ENCODE measurements around the gene NPAS2.

The NPAS2 gene

GRCh38 chr2:100856732-100857131, 36.8 kb downstream of the NPAS2 start:
- no peak for DNase-seq

GRCh38 chr2:100857341-100857740, 37.4 kb downstream of the NPAS2 start:
- DNase-seq: no peak

GRCh38 chr2:100857915-100858314, 38.0 kb downstream of the NPAS2 start:
- DNase-seq: no peak

- DNase-seq: no peak
Observed at GRCh38 chr2:100859902-100860301, 40.0 kb downstream of the NPAS2 start.

- DNase-seq: no peak
Observed at GRCh38 chr2:100861340-100861739, 41.4 kb downstream of the NPAS2 start.

- no peak for DNase-seq
Observed at GRCh38 chr2:100862081-100862480, 42.1 kb downstream of the NPAS2 start.

- no peak for DNase-seq
Observed at GRCh38 chr2:100865816-100866460, 46.0 kb downstream of the NPAS2 start.

GRCh38 chr2:100868083-100868482, 48.1 kb downstream of the NPAS2 start:
- DNase-seq: no peak

- DNase-seq: no peak
Observed at GRCh38 chr2:100869120-100869519, 49.2 kb downstream of the NPAS2 start.

- no peak for DNase-seq
Observed at GRCh38 chr2:100870652-100871531, 51.0 kb downstream of the NPAS2 start.

GRCh38 chr2:100875516-100876230, 55.7 kb downstream of the NPAS2 start:
- no peak for DNase-seq

GRCh38 chr2:100876231-100876860, 56.4 kb downstream of the NPAS2 start:
- no peak for DNase-seq

GRCh38 chr2:100877555-100877954, 57.6 kb downstream of the NPAS2 start:
- DNase-seq: no peak

- no peak for DNase-seq
Observed at GRCh38 chr2:100878000-100878791, 58.3 kb downstream of the NPAS2 start.

- DNase-seq: no peak
Observed at GRCh38 chr2:100879296-100879695, 59.4 kb downstream of the NPAS2 start.

- no peak for DNase-seq
Observed at GRCh38 chr2:100880036-100880435, 60.1 kb downstream of the NPAS2 start.

- DNase-seq: no peak
Observed at GRCh38 chr2:100880730-100881129, 60.8 kb downstream of the NPAS2 start.

- DNase-seq: peak; percentile 31
Observed at GRCh38 chr2:100882645-100883613, 63.0 kb downstream of the NPAS2 start.

GRCh38 chr2:100884145-100884621, 64.2 kb downstream of the NPAS2 start:
- DNase-seq: no peak

- no peak for DNase-seq
Observed at GRCh38 chr2:100886085-100886484, 66.1 kb downstream of the NPAS2 start.

- no peak for DNase-seq
Observed at GRCh38 chr2:100887039-100887578, 67.2 kb downstream of the NPAS2 start.
